GM12874 (cell line): ENCODE measurements around the gene LMF1.

ENCODE experiments used
- TF ChIP-seq, protein P1 (sequence below): IDR thresholded peaks from 2 replicates; pipeline ENCODE4 v1.5.1; 2011; ENCODE audit warnings: low read depth, mild to moderate bottlenecking, control low read depth, low read length, moderate library complexity; ENCODE audit not compliant: insufficient read depth

LMF1 gene

GRCh38 chr16:977081-977701 lies 6.4 kb upstream of the LMF1 start:
- TF ChIP-seq, protein P1, sequence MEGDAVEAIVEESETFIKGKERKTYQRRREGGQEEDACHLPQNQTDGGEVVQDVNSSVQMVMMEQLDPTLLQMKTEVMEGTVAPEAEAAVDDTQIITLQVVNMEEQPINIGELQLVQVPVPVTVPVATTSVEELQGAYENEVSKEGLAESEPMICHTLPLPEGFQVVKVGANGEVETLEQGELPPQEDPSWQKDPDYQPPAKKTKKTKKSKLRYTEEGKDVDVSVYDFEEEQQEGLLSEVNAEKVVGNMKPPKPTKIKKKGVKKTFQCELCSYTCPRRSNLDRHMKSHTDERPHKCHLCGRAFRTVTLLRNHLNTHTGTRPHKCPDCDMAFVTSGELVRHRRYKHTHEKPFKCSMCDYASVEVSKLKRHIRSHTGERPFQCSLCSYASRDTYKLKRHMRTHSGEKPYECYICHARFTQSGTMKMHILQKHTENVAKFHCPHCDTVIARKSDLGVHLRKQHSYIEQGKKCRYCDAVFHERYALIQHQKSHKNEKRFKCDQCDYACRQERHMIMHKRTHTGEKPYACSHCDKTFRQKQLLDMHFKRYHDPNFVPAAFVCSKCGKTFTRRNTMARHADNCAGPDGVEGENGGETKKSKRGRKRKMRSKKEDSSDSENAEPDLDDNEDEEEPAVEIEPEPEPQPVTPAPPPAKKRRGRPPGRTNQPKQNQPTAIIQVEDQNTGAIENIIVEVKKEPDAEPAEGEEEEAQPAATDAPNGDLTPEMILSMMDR = no peak

- TF ChIP-seq, protein P1 = no peak
Measured at GRCh38 chr16:976389-976931, 5.7 kb upstream of the LMF1 start.

DNA sequence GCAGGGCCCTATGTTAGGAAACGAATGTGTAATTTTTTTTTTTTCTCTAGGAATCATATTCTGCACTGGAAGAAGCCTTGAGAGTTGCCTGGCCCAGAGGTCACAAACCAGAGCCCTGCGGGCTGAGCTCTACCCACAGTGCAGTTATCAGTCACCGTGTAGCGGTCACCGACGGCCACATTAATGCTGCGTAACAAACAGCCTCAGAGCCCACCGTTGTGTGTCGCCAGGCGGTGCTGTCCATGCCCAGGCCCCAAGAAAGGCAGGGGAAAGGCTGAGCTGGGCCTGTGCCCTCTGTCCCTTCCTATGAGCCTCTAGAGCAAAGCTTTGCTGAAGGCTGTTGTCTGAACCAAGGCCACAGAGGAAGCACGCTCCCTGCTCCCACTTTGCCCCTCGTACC lies 4.5 kb upstream of the LMF1 start:
- TF ChIP-seq, protein P1 = no peak

- TF ChIP-seq, protein P1 = no peak
Measured at GRCh38 chr16:974611-975261, 4.0 kb upstream of the LMF1 start.

- TF ChIP-seq, protein P1 = no peak
Measured at GRCh38 chr16:974001-974601, 3.3 kb upstream of the LMF1 start.

DNA sequence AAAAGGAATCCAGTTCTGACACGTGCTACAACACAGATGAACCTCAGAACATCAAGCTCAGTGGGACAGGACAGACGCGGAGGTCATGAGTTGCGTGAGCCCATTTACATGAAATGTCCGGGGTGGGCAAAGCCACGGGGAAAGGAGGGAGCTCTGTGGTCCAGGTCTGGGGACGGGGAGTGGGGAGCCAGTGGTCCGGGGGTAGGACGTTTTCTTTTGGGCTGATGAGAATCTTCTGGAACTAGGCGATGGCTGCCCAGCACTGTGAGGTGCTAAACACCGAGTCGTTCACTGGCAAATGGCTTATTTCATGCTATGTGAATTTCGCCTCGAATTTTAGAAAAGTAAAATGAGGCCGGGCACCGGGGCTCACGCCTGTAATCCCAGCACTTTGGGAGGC lies 2.6 kb upstream of the LMF1 start:
- TF ChIP-seq, protein P1 = no peak

DNA sequence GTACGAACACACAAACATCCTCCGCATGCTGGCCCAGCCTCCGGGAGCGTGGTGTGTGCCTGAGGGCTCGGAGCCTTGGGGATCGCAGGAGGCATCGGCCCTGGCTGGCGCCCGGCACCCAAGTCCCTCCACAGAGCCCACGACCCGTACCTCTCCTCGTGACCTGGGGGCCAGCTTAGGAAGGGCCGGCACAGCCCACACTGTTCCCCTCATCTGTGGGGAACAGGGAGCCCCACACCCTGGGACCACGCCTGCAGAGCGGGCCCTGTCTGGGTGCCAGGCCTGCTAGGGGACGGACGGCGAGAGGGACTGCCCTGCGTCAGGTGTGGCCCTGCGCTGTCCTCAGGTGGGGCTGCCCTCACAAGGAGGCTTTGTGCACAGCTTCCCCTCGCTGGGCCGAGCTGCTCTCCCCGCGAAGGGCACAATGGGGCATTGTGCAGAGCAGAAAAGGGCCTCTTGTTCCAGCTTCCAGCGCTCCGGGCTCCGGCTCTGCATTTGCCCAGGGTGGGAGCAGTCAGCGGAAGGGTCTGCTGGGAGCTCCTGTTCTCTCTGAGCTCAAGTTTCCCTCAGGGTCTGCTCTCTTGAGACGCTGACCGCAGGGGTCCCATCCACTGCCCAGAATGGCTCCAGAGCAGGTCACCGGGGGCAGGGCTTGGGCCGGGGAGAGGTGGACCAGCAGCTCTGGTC lies 1.7 kb upstream of the LMF1 start:
- TF ChIP-seq, protein P1 = no peak
